Thyroid gland (tissue), 4 donors: Measurements from ENCODE around the gene MTF1. TPM values are rescaled to one million over a fixed set of nuclear protein-coding genes. Genes with fewer than 3 reads are reported as not detected.
A peak's percentile ranks its signal among the peaks of the same experiment; 100 is the strongest.

ENCODE experiments used
- DNase-seq, 2 donors: peaks; one replicate each; pipeline ENCODE4 v3.0.0-alpha.2; 2019
- H3K27ac ChIP-seq, 3 donors: fragments of 200-600 bp; sonication (generic); 1 replicate in 2 of 3; 2 replicates in 1 of 3; pipeline ENCODE4 v1.5.1; 2016 to 2019; ENCODE audit warnings: mild to moderate bottlenecking in 1 of 3, moderate library complexity in 1 of 3
- H3K27me3 ChIP-seq: fragments of 200-600 bp; sonication (generic); one replicate; pipeline ENCODE4 v1.5.1; 2019
- H3K36me3 ChIP-seq, 2 donors: fragments of 200-600 bp; sonication (generic); one replicate each; pipeline ENCODE4 v1.5.1; 2016 to 2019
- H3K4me1 ChIP-seq, 2 donors: fragments of 200-600 bp; sonication (generic); one replicate each; pipeline ENCODE4 v1.5.1; 2017 to 2019
- H3K4me3 ChIP-seq, 3 donors: fragments of 200-600 bp; sonication (generic); replicated peaks in 1 of 3; 1 replicate in 2 of 3; 2 replicates in 1 of 3; pipeline ENCODE4 v1.5.1; 2016; ENCODE audit warnings: mild to moderate bottlenecking in 1 of 3
- H3K9me3 ChIP-seq: fragments of 200-600 bp; sonication (generic); one replicate; pipeline ENCODE4 v1.5.1; 2017
- CTCF ChIP-seq, 6 experiments: fragments of 200-600 bp in 3 of 6; fragments of 450-650 bp in 3 of 6; sonication (generic) in 3 of 6; IDR thresholded peaks; one replicate each; pipeline ENCODE4 v1.5.1; 2016 to 2019; ENCODE audit warnings: antibody characterized with exemption in 6 of 6, mild to moderate bottlenecking in 2 of 6, inconsistent platforms in 1 of 6, moderate library complexity in 1 of 6
- POLR2A ChIP-seq, 2 donors: fragments of 450-650 bp; IDR thresholded peaks; one replicate each; pipeline ENCODE4 v1.6.1; 2017; ENCODE audit warnings: antibody characterized with exemption in 2 of 2, mild to moderate bottlenecking in 2 of 2, moderate library complexity in 1 of 2
- WGBS, 2 donors: methylation state at CpG; one replicate each; pipeline ENCODE4 v1.1.5; 2017; 5-methylcytosine and 5-hydroxymethylcytosine counted together
- intact Hi-C: fragments of 100-400 bp; cut with DNase I; formaldehyde crosslinking; loops from one replicate; pipeline ENCODE4 v1.15.1; 2023
- total RNA-seq, 4 donors: library from RNA; depleted of rRNA; stranded (reverse); fragments of >200 nt; gene quantifications; one replicate each; pipeline ENCODE4 v1.2.3, GENCODE V29; 2016

Gene MTF1
- total RNA-seq, 4 donors from 2014 or later: 4.0 to 6.9 (median 5.7) TPM

GRCh38 chr1:37866491-37866890 lies 7.1 kb upstream of the MTF1 start:
- H3K4me1 ChIP-seq: no peaks in the 10 kb centered on the region
- intact Hi-C loops: no loop called here
- H3K9me3 ChIP-seq: no peaks in the 10 kb centered on the region
- TF ChIP-seq POLR2A (IDR thresholded peaks at IDR 0.05): no peak
- TF ChIP-seq CTCF (IDR thresholded peaks at IDR 0.05): no peak
- peaks cover 29 to 42% of the 10 kb centered on the region in 2 donors for H3K36me3 ChIP-seq
- no peak overlapping the region for H3K27ac ChIP-seq
- H3K27me3 ChIP-seq: no peaks in the 10 kb centered on the region
- DNase-seq: no peak
- WGBS, 2 donors: 93 to 96% methylated on average over 1 of the region's 1 CpG
- no peak overlapping the region for H3K4me3 ChIP-seq

GRCh38 chr1:37865348-37866120 lies 6.1 kb upstream of the MTF1 start:
- intact Hi-C loops: no loop called here
- TF ChIP-seq POLR2A (IDR thresholded peaks at IDR 0.05) (no peak), CTCF (IDR thresholded peaks at IDR 0.05) (no peak)
- no peak for DNase-seq
- Histone ChIP-seq H3K27ac (no peak overlapping the region), H3K4me3 (no peak overlapping the region), H3K27me3 (no peaks in the 10 kb centered on the region), H3K36me3 (peaks cover 29 to 39% of the 10 kb centered on the region in 2 donors), H3K9me3 (no peaks in the 10 kb centered on the region), H3K4me1 (peaks cover 0 to under 1% of the 10 kb centered on the region in 2 donors)
- 91 to 92% methylated on average over 4 to 6 of the region's 6 CpGs for WGBS, 2 donors

GRCh38 chr1:37862330-37862729 lies 2.9 kb upstream of the MTF1 start:
- no peak overlapping the region for H3K4me3 ChIP-seq
- no peaks in the 10 kb centered on the region for H3K27me3 ChIP-seq
- 91 to 95% methylated on average over 3 of the region's 3 CpGs for WGBS, 2 donors
- no peak for DNase-seq
- no peak for TF ChIP-seq CTCF (IDR thresholded peaks at IDR 0.05)
- no peak for TF ChIP-seq POLR2A (IDR thresholded peaks at IDR 0.05)
- intact Hi-C loops: loop anchor here (5.0 kb wide), 1 partner anchor 55 kb away; the partner anchor contains the start of genes C1orf122 and YRDC
- peaks cover 7 to 12% of the 10 kb centered on the region in 2 donors for H3K4me1 ChIP-seq
- H3K36me3 ChIP-seq: peaks cover 13 to 24% of the 10 kb centered on the region in 2 donors
- H3K9me3 ChIP-seq: no peaks in the 10 kb centered on the region
- H3K27ac ChIP-seq: no peak overlapping the region

GRCh38 chr1:37861151-37861550 lies 1.8 kb upstream of the MTF1 start:
- Histone ChIP-seq H3K4me3 (no peak overlapping the region), H3K9me3 (no peaks in the 10 kb centered on the region), H3K36me3 (peaks cover 13 to 24% of the 10 kb centered on the region in 2 donors), H3K4me1 (peaks cover 7 to 12% of the 10 kb centered on the region in 2 donors), H3K27ac (no peak overlapping the region), H3K27me3 (no peaks in the 10 kb centered on the region)
- TF ChIP-seq CTCF (IDR thresholded peaks at IDR 0.05): no peak
- no peak for TF ChIP-seq POLR2A (IDR thresholded peaks at IDR 0.05)
- intact Hi-C loops: loop anchor here (5.0 kb wide), 1 partner anchor 54 kb away; the partner anchor contains the start of genes C1orf122 and YRDC
- DNase-seq: no peak
- 89 to 94% methylated on average over 4 of the region's 4 CpGs for WGBS, 2 donors

- no peaks in the 10 kb centered on the region for H3K27me3 ChIP-seq
- H3K36me3 ChIP-seq: peaks cover 8 to 17% of the 10 kb centered on the region in 2 donors
- H3K4me3 ChIP-seq: peak overlapping the region in 1 of 3 donors; percentile 93
- WGBS, 2 donors: 26 to 30% methylated on average over 5 of the region's 5 CpGs
- H3K4me1 ChIP-seq: peaks cover 7 to 12% of the 10 kb centered on the region in 2 donors
- peak overlapping the region in 2 of 3 donors; percentile 63 to 86 for H3K27ac ChIP-seq
- intact Hi-C loops: loop anchor here (5.0 kb wide), 1 partner anchor 53 kb away; the partner anchor contains the start of genes C1orf122 and YRDC
- DNase-seq: no peak
- TF ChIP-seq CTCF (IDR thresholded peaks at IDR 0.05): peak in 1 of 6 experiments; percentile 4
- TF ChIP-seq POLR2A (IDR thresholded peaks at IDR 0.05): no peak
- H3K9me3 ChIP-seq: no peaks in the 10 kb centered on the region
Observed at GRCh38 chr1:37860346-37860666, 914 bp upstream of the MTF1 start.
